ENCODE results near the gene CLIP2.
"Not testable (repeated sequence)": the region's sequence is repeated elsewhere in the genome, so short reads cannot be mapped to it uniquely, and the experiment has no call there.

- not testable (repeated sequence) for TF ChIP-seq CTCF (IDR thresholded peaks at IDR 0.05; ENCODE audit: low read depth, low read length); POLR2A (IDR thresholded peaks at IDR 0.05; ENCODE audit: extremely low read depth, insufficient read length); MYC (IDR thresholded peaks at IDR 0.05; ENCODE audit: low read depth, low read length)
Observed at GRCh38 chr7:74339648-74340047, 50.4 kb downstream of the CLIP2 start.

Measured in NB4 (cell line).